GOT3 (cell line): Measurements from ENCODE around the gene NPAS3.

ENCODE experiments used
- DNase-seq: peaks from one replicate; lab custom pipeline; 2025; ENCODE audit warnings: mixed read lengths; lab: John Stamatoyannopoulos, UW

Gene NPAS3

GRCh38 chr14:33441633-33442032, 503.0 kb downstream of the NPAS3 start:
- no peak for DNase-seq

- no peak for DNase-seq
Observed at GRCh38 chr14:33444136-33444535, 505.5 kb downstream of the NPAS3 start.

GRCh38 chr14:33449268-33449667, 510.6 kb downstream of the NPAS3 start:
- no peak for DNase-seq

GRCh38 chr14:33449703-33450395, 511.2 kb downstream of the NPAS3 start:
- DNase-seq, result no peak

- DNase-seq, result no peak
Observed at GRCh38 chr14:33450416-33450815, 511.7 kb downstream of the NPAS3 start.

- DNase-seq, result no peak
Observed at GRCh38 chr14:33451211-33451610, 512.5 kb downstream of the NPAS3 start.

- no peak for DNase-seq
Observed at GRCh38 chr14:33452995-33453394, 514.3 kb downstream of the NPAS3 start.

- DNase-seq, result no peak
Observed at GRCh38 chr14:33454022-33454595, 515.4 kb downstream of the NPAS3 start.

- no peak for DNase-seq
Observed at GRCh38 chr14:33454707-33455106, 516.0 kb downstream of the NPAS3 start.

GRCh38 chr14:33455654-33456345, 517.1 kb downstream of the NPAS3 start:
- DNase-seq, result no peak

- DNase-seq, result no peak
Observed at GRCh38 chr14:33457021-33457420, 518.3 kb downstream of the NPAS3 start.

GRCh38 chr14:33457617-33458016, 518.9 kb downstream of the NPAS3 start:
- DNase-seq, result no peak

- no peak for DNase-seq
Observed at GRCh38 chr14:33460164-33460563, 521.5 kb downstream of the NPAS3 start.

- DNase-seq, result no peak
Observed at GRCh38 chr14:33461036-33461435, 522.4 kb downstream of the NPAS3 start.

- DNase-seq, result no peak
Observed at GRCh38 chr14:33463731-33464130, 525.1 kb downstream of the NPAS3 start.

- no peak for DNase-seq
Observed at GRCh38 chr14:33464254-33464962, 525.7 kb downstream of the NPAS3 start.

GRCh38 chr14:33465846-33466700, 527.4 kb downstream of the NPAS3 start:
- no peak for DNase-seq

GRCh38 chr14:33467971-33468370, 529.3 kb downstream of the NPAS3 start:
- no peak for DNase-seq

GRCh38 chr14:33469898-33470297, 531.2 kb downstream of the NPAS3 start:
- no peak for DNase-seq

- no peak for DNase-seq
Observed at GRCh38 chr14:33471776-33472175, 533.1 kb downstream of the NPAS3 start.

GRCh38 chr14:33475623-33476022, 536.9 kb downstream of the NPAS3 start:
- no peak for DNase-seq

- no peak for DNase-seq
Observed at GRCh38 chr14:33477797-33478196, 539.1 kb downstream of the NPAS3 start.
